ENCODE data around the gene MARK3.
"Not testable (repeated sequence)": the region's sequence is repeated elsewhere in the genome, so short reads cannot be mapped to it uniquely, and the experiment has no call there.

The MARK3 gene

GRCh38 chr14:103517174-103517566 is 132.0 kb downstream of the MARK3 start:
- peak in 1 of 3 donors; percentile 28 for DNase-seq

GRCh38 chr14:103517721-103518421 is 132.7 kb downstream of the MARK3 start:
- no peak for DNase-seq

GRCh38 chr14:103518422-103519042 is 133.3 kb downstream of the MARK3 start:
- DNase-seq = peak; percentile 55 to 79 (median 61)

DNA sequence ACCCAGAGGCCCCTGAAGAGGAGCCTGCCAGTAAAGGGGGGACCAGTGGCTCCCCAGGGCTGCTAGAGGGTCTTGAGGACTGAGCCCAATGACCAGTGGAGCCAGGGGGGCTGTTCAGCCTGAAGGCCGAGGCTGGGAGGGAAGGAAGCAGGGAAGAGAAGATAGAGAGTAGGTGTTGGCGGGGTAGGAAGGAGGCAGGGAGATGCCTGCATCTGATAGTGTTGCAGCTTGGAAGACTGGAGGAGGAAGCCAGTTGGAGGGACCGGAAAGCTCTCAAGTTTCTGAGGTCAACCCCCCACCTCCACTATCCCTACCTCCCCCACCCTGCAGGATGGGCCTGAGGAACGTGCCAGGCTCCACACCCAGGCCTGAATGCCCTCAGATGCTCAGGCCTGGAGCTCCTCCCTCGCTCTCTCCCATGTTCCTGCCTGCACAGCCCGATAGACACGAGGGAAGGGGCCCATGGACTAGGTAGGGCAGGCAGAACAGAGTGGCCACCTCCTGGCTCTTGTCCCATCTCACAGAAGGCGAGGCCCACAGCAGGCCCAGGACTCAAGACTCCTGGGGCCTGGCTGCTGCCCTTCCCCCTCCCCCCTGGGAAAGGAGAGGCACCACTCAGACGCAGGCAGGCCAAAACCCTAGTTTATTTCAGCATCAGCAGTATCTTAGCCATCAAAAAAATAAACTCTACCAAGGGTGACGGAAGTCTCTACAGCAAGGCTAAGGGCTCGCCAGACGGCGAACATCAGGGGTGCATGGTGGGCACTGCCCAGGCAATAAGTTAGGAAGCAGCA is 134.0 kb downstream of the MARK3 start:
- DNase-seq = peak in 1 of 3 donors; percentile 41

DNA sequence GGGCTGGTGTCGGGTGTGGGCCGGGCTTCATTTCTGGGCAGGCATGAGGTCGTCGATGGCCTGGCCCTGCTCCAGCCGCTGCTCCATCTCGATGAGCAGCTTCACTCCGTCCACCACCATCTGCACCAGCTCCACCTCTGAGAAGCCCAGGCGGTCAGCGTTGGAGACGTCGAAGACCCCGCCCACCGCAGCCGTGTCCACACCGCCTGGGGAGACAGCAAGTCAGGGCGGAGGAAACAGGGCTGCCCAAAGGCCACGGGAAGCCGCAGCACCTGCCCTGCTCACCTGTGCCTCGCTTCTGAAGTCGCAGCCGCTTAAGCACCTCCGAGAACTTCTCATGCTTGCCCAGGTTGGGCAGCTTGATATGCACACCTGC is 134.6 kb downstream of the MARK3 start:
- no peak for DNase-seq

GRCh38 chr14:103520269-103520656 is 135.0 kb downstream of the MARK3 start:
- peak in 1 of 3 donors; percentile 39 for DNase-seq

DNA sequence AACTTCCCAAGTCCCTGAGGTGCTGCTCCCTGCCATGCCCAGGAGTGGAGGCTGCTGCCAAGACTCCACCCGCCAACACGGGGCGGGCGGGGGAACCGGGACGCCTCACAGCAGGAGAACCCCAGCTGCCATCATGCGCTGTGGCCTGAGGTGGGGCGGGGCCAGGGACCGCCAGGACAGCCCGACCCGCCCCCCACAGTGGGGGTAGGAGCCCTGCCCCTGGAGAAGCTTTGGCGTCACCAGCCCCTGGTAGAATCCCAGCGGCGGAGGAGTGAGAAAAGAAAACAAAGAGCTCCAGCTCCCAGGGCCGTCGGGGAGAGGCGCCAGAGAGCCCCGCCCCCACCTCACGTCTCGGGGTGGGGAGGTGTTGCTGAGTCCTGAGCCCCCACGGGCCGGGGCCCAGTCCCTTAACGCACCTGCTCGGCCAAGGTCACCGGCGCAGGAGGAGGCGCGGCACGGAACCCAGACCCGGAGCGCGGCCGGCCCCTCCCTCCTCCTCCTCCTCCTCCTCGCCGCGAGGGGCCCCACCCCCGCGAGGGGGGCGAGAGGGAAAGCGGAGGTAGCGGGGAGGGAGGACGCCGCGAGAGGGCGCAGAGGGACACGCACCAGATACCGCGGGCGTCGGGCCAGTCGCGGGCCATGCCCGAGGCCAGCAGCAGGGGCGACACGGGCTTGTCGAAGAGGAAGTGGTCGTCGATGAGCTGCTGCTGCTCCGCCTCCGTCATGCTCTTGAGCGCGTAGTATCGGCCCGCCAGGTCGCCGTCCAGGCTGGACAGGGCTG is 135.6 kb downstream of the MARK3 start:
- peak; percentile 87 to 96 (median 92) for DNase-seq

GRCh38 chr14:103521438-103521950 is 136.3 kb downstream of the MARK3 start:
- no peak for DNase-seq

DNA sequence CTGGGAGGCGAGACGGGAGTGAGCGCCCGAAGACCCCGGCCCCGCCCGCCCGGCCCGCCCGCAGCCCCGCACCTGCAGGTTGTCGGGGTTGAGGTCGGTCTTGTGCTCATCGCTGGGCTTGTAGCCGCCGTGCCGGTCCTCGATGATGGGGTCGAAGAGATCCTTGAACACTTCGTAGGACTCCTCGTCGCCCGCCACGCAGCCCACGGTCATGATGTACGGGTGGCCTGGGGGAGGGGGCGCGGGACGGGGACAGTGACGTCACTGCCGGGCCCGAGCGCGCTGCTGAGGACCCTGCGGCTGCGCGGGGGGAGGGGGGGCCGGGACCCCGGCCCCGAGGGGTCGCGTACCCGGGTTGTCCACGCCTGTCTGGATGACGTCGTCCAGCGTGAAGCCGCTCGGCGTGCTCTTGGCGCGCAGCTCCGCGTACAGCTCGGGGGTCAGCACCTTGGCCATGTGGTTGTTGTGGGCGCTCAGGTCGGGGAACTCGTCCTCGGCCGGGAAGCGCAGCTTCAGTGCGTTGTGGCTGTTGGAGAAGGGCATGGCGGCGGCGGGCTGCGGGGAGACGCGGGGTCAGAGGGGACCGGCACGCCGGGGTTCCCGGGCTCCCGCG is 136.8 kb downstream of the MARK3 start:
- peak in 1 of 3 donors; percentile 57 for DNase-seq

GRCh38 chr14:103522649-103523574 is 137.7 kb downstream of the MARK3 start, which contains the start of gene CKB:
Gene CKB, minus strand, starts transcription at chr14:103522830. Its CDS starts 337 bp downstream, at chr14:103522493.
- DNase-seq = peak; percentile 73 to 87 (median 74)

DNA sequence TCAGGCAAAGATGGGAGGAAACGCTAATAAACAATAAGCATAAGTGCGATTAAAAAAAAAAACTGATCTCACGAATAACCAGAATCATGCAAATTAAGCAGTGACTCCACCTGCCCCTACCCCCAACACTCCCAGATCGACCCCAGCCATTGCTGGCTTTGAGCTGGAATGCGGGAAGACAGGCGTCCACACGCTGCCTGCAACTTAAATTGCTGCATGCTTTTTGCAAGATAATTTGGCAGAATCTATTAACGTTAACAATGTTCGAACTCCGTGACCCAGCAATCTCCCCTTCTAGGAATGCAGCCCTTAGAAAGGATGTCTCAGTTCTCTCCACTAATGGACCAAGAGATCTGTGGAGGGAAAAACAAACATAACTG is 138.3 kb downstream of the MARK3 start:
- DNase-seq = no peak

- DNase-seq = no peak
These were observed 139.1 kb downstream of the MARK3 start for GRCh38 chr14:103524002-103524935.

GRCh38 chr14:103525430-103526246 is 140.4 kb downstream of the MARK3 start:
- DNase-seq = not testable (repeated sequence)

- DNase-seq = peak; percentile 59 to 77 (median 70)
These were observed 141.2 kb downstream of the MARK3 start for GRCh38 chr14:103526247-103526913.

- peak in 1 of 3 donors; percentile 41 for DNase-seq
These were observed 141.7 kb downstream of the MARK3 start for GRCh38 chr14:103526914-103527248.

- DNase-seq = peak; percentile 92 to 95 (median 93)
These were observed 142.4 kb downstream of the MARK3 start for GRCh38 chr14:103527408-103528145.

DNA sequence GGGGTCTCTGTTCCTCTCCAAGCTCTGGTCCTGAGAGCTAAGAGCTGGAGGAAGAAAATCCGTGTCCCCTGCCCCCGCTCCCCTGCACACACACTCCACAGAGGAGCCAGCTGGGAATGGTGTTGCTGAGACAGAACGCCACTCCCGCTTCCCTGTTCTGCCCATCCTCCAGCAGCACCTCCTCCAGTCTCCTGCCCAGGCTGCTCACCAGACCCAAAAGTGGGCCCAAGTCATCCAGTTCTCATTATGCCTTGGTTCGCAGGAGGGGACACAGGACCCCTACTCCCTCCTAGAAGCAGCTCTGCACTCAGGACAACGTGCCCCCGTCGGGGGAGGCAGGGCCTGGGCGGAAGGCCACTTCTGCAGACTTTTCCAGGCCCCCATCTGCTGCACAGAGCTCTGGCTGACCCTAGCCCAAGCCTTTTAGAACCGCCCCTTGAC is 143.0 kb downstream of the MARK3 start:
- no peak for DNase-seq

All from suppressor macrophage treated with lipopolysaccharide for 1 hour (primary cell).